A673 (cell line): Measurements from ENCODE around the gene GLI3. TPM values are rescaled to one million over a fixed set of nuclear protein-coding genes. Genes with fewer than 3 reads are reported as not detected.

Experiments
- BruUV-seq: library from RNA; stranded (reverse); fragments of 400-500 nt; replicated peaks from 2 replicates; lab custom pipeline; 2021; lab: Mats Ljungman, UMichigan
- CTCF ChIA-PET: fragments of 300-600 bp; sonication (Branson Sonifier 250); formaldehyde crosslinking; loops from one replicate; lab custom pipeline; 2022; ENCODE audit warnings: antibody characterized with exemption; lab: Charles Lee
- POLR2A ChIA-PET: fragments of 300-600 bp; sonication (Branson Sonifier 250); formaldehyde crosslinking; loops from one replicate; lab custom pipeline; 2022; ENCODE audit warnings: antibody characterized with exemption; ENCODE audit not compliant: low non-redundant PET; lab: Charles Lee
- DNase-seq: peaks from one replicate; pipeline ENCODE4 v3.0.0-alpha.2; 2015; ENCODE audit warnings: low spot score
- H3K27ac ChIP-seq: fragments of 200-600 bp; sonication (generic); 2 replicates; pipeline ENCODE4 v1.5.1; 2016; ENCODE audit warnings: mixed run types, low read depth, mild to moderate bottlenecking, mixed read lengths, antibody characterized with exemption, low read length; ENCODE audit not compliant: poor library complexity, severe bottlenecking
- H3K27me3 ChIP-seq: fragments of 200-600 bp; sonication (generic); replicated peaks from 2 replicates; pipeline ENCODE4 v1.6.1; 2017; ENCODE audit warnings: mixed run types, low read depth, mild to moderate bottlenecking, mixed read lengths, antibody characterized with exemption, low read length; ENCODE audit not compliant: insufficient read depth, poor library complexity
- H3K36me3 ChIP-seq: fragments of 200-600 bp; sonication (generic); 2 replicates; pipeline ENCODE4 v1.6.1; 2016; ENCODE audit warnings: mixed run types, mild to moderate bottlenecking, mixed read lengths, antibody characterized with exemption, low read length; ENCODE audit not compliant: insufficient read depth, poor library complexity, severe bottlenecking
- H3K4me1 ChIP-seq: fragments of 200-600 bp; sonication (generic); 2 replicates; pipeline ENCODE4 v1.6.1; 2017; ENCODE audit warnings: mixed run types, mild to moderate bottlenecking, mixed read lengths, antibody characterized with exemption, low read length; ENCODE audit not compliant: insufficient read depth, poor library complexity, severe bottlenecking
- H3K4me3 ChIP-seq: fragments of 200-600 bp; sonication (generic); 2 replicates; pipeline ENCODE4 v1.5.1; 2016; ENCODE audit warnings: low read depth, mixed run types, mild to moderate bottlenecking, mixed read lengths, low read length; ENCODE audit not compliant: poor library complexity, severe bottlenecking
- H3K9me3 ChIP-seq: fragments of 200-600 bp; sonication (generic); 2 replicates; pipeline ENCODE4 v1.6.1; 2016; ENCODE audit warnings: mixed run types, low read depth, mild to moderate bottlenecking, mixed read lengths, antibody characterized with exemption, low read length; ENCODE audit not compliant: poor library complexity, severe bottlenecking
- CTCF ChIP-seq: fragments of 300-800, 200-600 bp; sonication (generic); conservative IDR thresholded peaks from 2 replicates; pipeline ENCODE4 v1.5.1; 2017; ENCODE audit warnings: low read depth, mild to moderate bottlenecking, antibody characterized with exemption, low read length, moderate library complexity, mixed read lengths
- EZH2 ChIP-seq: fragments of 200-600 bp; sonication (generic); IDR thresholded peaks from 2 replicates; pipeline ENCODE4 v1.6.1; 2017; ENCODE audit warnings: borderline replicate concordance, low read depth, mild to moderate bottlenecking, mixed read lengths, antibody characterized with exemption, low read length; ENCODE audit not compliant: poor library complexity, severe bottlenecking
- intact Hi-C: fragments of 100-400 bp; cut with micrococcal nuclease; formaldehyde crosslinking; loops from one replicate; pipeline ENCODE4 v1.10.0; 2022; ENCODE audit not compliant: unreplicated experiment
- total RNA-seq: library from RNA; stranded (reverse); gene quantifications from 2 replicates; pipeline ENCODE4 v1.2.3, GENCODE V29; 2021

GLI3 gene
- total RNA-seq, 1 experiment from 2014 or later, result 52.6 TPM

- no peaks in the 10 kb centered on the region for H3K27me3 ChIP-seq
- BruUV-seq, result no TSS peak
- H3K4me3 ChIP-seq, result no peak overlapping the region
- intact Hi-C loops, result no loop called here
- no peaks in the 10 kb centered on the region for H3K36me3 ChIP-seq
- no peak for DNase-seq
- no peak overlapping the region for H3K27ac ChIP-seq
- H3K9me3 ChIP-seq, result no peaks in the 10 kb centered on the region
- ChIA-PET CTCF (interaction anchor here (0.6 kb wide), 1 partner anchor 61 kb away, joined by 4 read pairs; no protein-coding TSS in a partner anchor), POLR2A (no interaction called here)
- peaks cover 60% of the 10 kb centered on the region for H3K4me1 ChIP-seq
- no peak for TF ChIP-seq EZH2
- no peak for TF ChIP-seq CTCF
These were observed 159.5 kb downstream of the GLI3 start for GRCh38 chr7:42077271-42078135.

DNA sequence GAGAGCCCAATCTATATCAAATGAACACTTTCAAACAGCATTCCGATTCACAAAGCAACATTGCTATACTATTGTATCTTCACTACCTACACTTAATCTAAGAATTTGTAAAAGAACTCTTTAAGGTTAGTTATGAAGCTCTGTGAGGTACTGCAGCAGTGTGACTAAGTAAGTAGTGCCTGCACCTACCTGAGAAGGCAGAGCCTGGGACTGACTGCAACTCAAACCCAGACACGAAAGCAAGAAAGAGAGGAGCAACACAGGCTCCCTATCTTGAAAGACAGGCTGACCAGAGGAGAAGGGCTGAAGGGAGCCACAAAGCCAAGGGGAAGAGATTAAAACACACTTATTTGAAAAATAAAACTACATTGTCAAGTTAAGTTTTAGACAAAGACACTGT is 160.1 kb downstream of the GLI3 start:
- Histone ChIP-seq H3K27me3 (no peaks in the 10 kb centered on the region), H3K4me1 (peaks cover 60% of the 10 kb centered on the region), H3K4me3 (no peak overlapping the region), H3K36me3 (no peaks in the 10 kb centered on the region), H3K27ac (no peak overlapping the region), H3K9me3 (no peaks in the 10 kb centered on the region)
- ChIA-PET CTCF (interaction anchor here (0.6 kb wide), 1 partner anchor 61 kb away, joined by 4 read pairs; no protein-coding TSS in a partner anchor), POLR2A (no interaction called here)
- BruUV-seq, result no TSS peak
- TF ChIP-seq CTCF (no peak), EZH2 (no peak)
- intact Hi-C loops, result no loop called here
- no peak for DNase-seq

DNA sequence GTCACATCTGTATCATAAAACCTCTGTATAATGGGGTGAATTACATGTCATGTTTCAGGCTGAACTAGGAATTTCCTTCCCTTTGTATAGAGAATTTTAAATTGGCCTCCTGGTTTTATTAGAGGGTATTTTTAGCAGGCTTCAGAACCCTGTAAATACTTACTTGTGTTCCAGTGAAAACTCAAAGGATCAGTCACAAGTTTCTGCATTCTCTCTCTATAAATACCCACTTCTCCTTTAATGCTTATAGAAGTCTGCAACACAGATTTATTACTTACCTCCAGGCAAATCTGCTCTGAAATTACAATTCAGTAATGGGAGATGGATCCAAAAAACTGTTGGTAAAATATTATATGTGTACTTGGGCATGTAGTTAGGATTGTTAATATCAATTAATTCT is 161.6 kb downstream of the GLI3 start:
- Histone ChIP-seq H3K27ac (no peak overlapping the region), H3K4me3 (no peak overlapping the region), H3K27me3 (no peaks in the 10 kb centered on the region), H3K4me1 (peaks cover 61% of the 10 kb centered on the region), H3K9me3 (no peaks in the 10 kb centered on the region), H3K36me3 (no peaks in the 10 kb centered on the region)
- BruUV-seq, result no TSS peak
- CTCF ChIA-PET, result no interaction called here
- intact Hi-C loops, result no loop called here
- POLR2A ChIA-PET, result no interaction called here
- no peak for DNase-seq
- no peak for TF ChIP-seq EZH2
- no peak for TF ChIP-seq CTCF
